IPS-15b (cell line): ENCODE measurements around the gene RPRD2.
"Not testable (repeated sequence)": the region's sequence is repeated elsewhere in the genome, so short reads cannot be mapped to it uniquely, and the experiment has no call there.

Source experiments
- H3K27me3 ChIP-seq: one replicate; pipeline ENCODE4 v1.6.1; 2013; ENCODE audit warnings: low read length; ENCODE audit not compliant: control insufficient read depth, insufficient read depth
- H3K36me3 ChIP-seq: one replicate; pipeline ENCODE4 v1.6.1; 2013; ENCODE audit warnings: low read length; ENCODE audit not compliant: control insufficient read depth, insufficient read depth
- H3K4me1 ChIP-seq: one replicate; pipeline ENCODE4 v1.6.1; 2013; ENCODE audit warnings: mild to moderate bottlenecking, low read length; ENCODE audit not compliant: control insufficient read depth, insufficient read depth
- H3K4me3 ChIP-seq: one replicate; pipeline ENCODE4 v1.5.1; 2013; ENCODE audit warnings: low read depth, low read length
- H3K9ac ChIP-seq: one replicate; pipeline ENCODE4 v1.6.1; 2013; ENCODE audit warnings: low read depth, mild to moderate bottlenecking, low read length
- H3K9me3 ChIP-seq: one replicate; pipeline ENCODE4 v1.6.1; 2013; ENCODE audit warnings: mild to moderate bottlenecking, low read length; ENCODE audit not compliant: control insufficient read depth, insufficient read depth

Gene RPRD2

DNA sequence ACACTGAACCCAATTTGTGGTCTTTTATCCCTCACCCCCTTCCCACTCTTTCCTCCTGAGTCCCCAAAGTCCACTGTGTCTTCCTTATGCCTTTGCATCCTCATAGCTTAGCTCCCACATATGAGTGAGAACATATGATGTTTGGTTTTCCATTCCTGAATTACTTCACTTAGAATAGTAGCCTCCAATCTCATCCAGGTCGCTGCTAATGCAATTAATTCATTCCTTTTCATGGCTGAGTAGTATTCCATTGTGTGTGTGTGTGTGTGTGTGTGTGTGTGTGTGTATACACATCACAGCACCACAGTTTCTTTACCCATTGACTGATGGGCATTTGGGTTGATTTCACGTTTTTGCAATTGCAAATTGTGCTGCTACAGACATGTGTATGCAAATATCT is 31.2 kb downstream of the RPRD2 start:
- H3K36me3 ChIP-seq, H3K4me3 ChIP-seq, H3K9ac ChIP-seq, H3K4me1 ChIP-seq, H3K9me3 ChIP-seq, H3K27me3 ChIP-seq: not testable (repeated sequence)

DNA sequence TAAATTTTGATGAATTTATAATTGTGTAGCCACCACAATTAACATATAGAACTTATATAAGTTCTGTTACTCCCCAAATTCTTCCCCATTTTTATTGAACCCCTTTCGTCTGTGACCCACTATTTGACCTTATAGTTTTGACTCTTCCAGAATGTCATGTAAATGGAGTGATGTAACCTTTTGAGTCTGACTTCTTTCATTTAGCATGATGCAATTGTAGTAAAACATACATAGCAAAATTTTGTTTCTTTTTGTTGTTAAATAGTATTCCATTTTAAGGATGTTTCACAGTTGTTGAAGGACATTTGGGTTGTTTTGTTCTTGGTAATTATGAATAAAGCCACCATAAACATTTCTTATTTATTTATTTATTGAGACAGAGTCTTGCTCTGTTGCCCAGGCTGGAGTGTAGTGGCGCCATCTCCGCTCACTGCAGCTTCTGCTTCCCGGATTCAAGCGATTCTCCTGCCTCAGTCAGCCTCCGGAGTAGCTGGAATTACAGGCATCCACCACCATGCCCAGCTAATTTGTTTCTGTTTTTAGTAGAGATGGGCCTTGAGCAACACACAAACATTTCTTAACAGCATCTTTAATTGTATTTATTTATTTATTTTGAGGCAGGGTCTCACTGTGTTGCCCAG is 33.6 kb downstream of the RPRD2 start:
- H3K27me3 ChIP-seq, result no peaks in the 10 kb centered on the region
- no peaks in the 10 kb centered on the region for H3K36me3 ChIP-seq
- no peak overlapping the region for H3K4me3 ChIP-seq
- no peaks in the 10 kb centered on the region for H3K4me1 ChIP-seq
- no peaks in the 10 kb centered on the region for H3K9me3 ChIP-seq
- H3K9ac ChIP-seq, result no peak overlapping the region

DNA sequence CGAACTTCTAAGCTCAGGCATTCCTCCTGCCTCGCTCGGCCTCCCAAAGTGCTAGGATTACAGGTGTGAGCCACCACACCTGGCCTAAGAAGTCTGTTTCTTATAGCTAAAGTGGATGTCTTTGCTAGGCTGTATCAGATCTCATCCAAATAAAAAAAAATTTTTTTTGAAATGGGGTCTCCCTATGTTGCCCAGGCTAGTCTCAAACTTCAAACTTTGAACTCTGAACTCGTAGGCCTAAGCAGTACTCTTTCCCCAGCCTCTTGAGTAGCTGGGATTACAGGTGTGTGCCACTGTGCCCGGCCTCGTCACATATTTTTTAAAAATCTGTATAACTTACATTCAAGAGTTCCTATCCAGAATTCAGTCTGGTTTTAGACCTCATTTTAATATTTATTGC is 40.5 kb downstream of the RPRD2 start:
- Histone ChIP-seq H3K4me1 (peaks cover 18% of the 10 kb centered on the region), H3K9me3 (no peaks in the 10 kb centered on the region), H3K36me3 (no peaks in the 10 kb centered on the region), H3K9ac (no peak overlapping the region), H3K4me3 (no peak overlapping the region), H3K27me3 (no peaks in the 10 kb centered on the region)

DNA sequence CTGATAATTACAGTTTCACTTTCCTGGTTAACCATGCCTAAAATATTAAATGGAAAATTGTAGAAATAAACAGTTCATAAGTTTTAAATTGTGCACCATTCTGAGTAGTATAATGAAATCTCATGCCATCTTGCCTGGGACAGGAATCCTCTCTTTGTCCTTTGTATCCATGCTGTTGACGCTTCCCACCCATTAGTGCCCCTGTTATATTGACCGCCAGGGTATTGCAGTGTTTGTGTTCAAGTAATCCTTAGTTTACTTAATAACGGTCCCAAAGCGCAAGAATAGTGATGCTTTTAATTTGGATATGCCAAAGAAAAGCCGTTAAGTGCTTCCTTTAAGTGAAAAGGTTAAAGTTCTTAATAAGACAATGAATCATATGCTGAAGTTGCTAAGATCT is 41.7 kb downstream of the RPRD2 start:
- Histone ChIP-seq H3K4me3 (no peak overlapping the region), H3K9ac (no peak overlapping the region), H3K36me3 (no peaks in the 10 kb centered on the region), H3K9me3 (no peaks in the 10 kb centered on the region), H3K4me1 (peaks cover 20% of the 10 kb centered on the region), H3K27me3 (no peaks in the 10 kb centered on the region)

DNA sequence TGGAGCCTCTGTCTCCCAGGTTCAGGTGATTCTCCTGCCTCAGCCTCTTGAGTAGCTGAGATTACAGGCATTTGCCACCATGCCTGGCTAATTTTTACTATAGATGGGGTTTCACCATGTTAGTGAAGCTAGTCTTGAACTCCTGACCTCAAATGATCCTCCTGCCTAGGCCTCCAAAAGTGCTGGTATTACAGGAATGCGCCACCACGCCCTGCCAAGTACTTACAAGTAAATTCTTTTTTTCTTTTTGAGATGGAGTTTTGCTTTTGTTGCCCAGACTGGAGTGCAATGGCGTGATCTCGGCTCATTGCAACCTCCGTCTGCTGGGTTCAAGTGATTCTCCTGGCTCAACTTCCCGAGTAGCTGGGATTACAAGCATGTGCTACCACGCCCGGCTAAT is 42.5 kb downstream of the RPRD2 start:
- no peaks in the 10 kb centered on the region for H3K36me3 ChIP-seq
- no peaks in the 10 kb centered on the region for H3K9me3 ChIP-seq
- no peaks in the 10 kb centered on the region for H3K27me3 ChIP-seq
- no peak overlapping the region for H3K9ac ChIP-seq
- H3K4me1 ChIP-seq, result peaks cover 20% of the 10 kb centered on the region
- H3K4me3 ChIP-seq, result no peak overlapping the region

DNA sequence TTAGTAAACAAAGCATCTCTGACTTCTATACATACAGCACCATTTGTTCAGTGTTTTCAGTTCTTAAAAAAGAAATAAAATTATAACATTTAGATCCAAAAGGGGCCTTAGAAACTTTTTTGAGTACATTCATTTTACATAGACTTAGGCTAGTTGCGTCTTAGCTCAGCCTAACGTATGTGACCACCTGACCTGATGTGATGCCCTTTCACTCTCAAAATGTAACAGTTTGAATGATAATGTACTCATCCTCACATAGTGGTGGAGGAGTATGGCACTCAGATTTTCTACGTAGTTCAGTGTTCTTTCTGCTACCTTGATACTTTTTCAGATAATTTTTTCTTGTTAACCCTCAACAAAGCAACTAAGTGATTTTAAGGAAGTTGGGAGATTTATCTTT is 43.4 kb downstream of the RPRD2 start:
- Histone ChIP-seq H3K9ac (no peak overlapping the region), H3K4me1 (peaks cover 20% of the 10 kb centered on the region), H3K9me3 (no peaks in the 10 kb centered on the region), H3K27me3 (no peaks in the 10 kb centered on the region), H3K36me3 (no peaks in the 10 kb centered on the region), H3K4me3 (no peak overlapping the region)

DNA sequence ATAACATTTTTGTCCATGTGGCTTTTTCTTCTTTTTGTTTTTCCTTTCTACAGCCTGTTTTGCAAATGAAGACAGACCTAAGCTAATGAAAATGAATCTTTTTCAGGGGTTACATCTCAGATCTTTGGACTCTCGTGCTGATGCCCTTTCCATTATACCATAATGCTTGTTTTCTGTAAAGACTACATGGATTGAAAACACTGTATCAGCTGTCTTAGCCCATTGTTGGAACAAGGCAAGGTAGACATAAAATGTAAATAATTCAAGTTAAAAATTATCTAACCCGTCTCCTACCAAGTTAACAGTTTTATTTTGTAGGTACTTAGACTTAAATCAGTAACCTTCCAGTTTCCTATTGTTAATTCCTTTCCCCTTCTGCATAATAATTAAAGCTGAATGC is 44.9 kb downstream of the RPRD2 start:
- Histone ChIP-seq H3K4me3 (no peak overlapping the region), H3K36me3 (no peaks in the 10 kb centered on the region), H3K9ac (no peak overlapping the region), H3K4me1 (peaks cover 20% of the 10 kb centered on the region), H3K27me3 (no peaks in the 10 kb centered on the region), H3K9me3 (no peaks in the 10 kb centered on the region)

DNA sequence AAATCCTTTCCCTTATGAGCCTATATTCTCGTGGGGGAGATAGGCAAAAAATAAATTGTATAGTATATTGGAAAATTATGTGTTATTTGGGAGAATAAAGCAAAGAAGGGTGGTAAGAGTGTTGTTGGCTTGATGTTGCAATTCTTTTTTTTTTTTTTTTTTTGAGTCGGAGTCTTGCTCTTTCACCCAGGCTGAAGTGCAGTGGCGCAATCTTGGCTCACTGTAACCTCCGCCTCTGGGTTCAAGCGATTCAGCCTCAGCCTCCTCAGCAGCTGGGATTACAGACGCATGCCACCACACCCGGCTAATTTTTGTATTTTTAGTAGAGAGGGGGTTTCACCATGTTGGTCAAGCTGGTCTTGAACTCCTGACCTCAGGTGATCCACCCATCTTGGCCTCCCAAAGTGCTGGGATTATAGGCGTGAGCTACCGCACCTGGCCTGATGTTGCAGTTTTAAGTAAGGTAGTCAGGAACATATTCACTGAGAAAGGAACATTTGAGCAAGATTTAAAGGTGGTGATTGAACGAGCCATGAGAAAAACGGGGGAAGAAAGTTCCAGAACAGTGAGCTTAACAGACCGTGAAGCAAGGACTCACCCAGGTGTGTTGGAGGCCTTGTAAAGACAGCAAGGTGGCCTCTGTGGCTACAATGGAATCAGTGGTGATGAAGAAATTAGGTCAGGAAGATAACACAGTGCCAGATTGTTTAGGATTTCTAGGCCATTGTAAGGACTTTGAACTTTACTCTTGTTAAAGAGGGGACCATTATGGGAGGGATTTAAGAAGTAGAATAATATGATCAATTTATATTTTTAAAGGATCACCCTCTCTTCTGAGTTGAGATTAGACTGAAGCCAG is 45.8 kb downstream of the RPRD2 start:
- H3K27me3 ChIP-seq, result no peaks in the 10 kb centered on the region
- H3K9me3 ChIP-seq, result no peaks in the 10 kb centered on the region
- H3K4me1 ChIP-seq, result peaks cover 20% of the 10 kb centered on the region
- no peak overlapping the region for H3K9ac ChIP-seq
- H3K36me3 ChIP-seq, result no peaks in the 10 kb centered on the region
- no peak overlapping the region for H3K4me3 ChIP-seq

DNA sequence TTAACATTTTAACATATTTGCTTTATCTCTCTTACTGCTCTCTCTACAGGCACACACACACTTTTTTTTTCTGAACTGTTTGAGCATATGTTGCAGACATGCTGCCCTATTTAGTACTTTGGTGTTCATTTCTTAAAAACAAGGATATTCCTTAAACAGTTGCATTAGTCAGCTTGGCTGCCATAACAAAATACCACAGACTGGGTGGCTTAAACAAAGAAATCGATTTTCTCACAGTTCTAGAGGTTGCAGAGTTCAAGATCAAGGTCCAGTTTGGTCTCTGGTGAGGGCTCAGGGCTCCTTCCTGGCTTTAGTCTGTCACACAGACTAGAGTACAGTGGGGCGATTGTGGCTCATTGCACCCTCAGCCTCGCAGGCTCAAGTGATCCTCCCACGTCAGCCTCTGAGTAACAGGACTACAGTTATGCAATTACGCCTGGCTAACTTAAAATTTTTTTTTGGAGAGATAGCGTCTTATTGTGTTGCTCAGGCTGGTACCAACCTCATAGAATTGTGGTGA is 46.7 kb downstream of the RPRD2 start:
- Histone ChIP-seq H3K4me3 (no peak overlapping the region), H3K9me3 (no peaks in the 10 kb centered on the region), H3K36me3 (no peaks in the 10 kb centered on the region), H3K4me1 (peaks cover 20% of the 10 kb centered on the region), H3K9ac (no peak overlapping the region), H3K27me3 (no peaks in the 10 kb centered on the region)

DNA sequence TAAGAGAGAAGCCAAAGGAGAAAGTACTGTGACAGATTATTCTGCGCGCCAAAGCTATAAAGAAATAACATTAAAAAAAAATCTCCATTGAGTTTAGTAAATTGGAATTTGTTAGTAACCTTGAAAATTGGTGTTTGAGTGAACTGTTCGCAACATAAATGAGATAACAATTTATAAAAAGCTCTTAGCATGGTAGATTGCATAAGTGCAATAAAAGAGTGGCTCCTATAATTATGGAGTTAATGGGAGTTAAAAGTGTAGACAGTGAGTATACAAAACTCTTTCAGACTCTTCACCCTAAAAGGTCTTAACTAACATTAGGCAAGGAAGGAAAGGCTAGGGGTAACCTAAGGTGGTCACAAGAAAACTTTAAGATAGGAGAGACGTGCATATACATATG is 50.6 kb downstream of the RPRD2 start:
- H3K27me3 ChIP-seq, result no peaks in the 10 kb centered on the region
- peaks cover 2% of the 10 kb centered on the region for H3K4me1 ChIP-seq
- no peaks in the 10 kb centered on the region for H3K36me3 ChIP-seq
- no peaks in the 10 kb centered on the region for H3K9me3 ChIP-seq
- no peak overlapping the region for H3K4me3 ChIP-seq
- H3K9ac ChIP-seq, result no peak overlapping the region

DNA sequence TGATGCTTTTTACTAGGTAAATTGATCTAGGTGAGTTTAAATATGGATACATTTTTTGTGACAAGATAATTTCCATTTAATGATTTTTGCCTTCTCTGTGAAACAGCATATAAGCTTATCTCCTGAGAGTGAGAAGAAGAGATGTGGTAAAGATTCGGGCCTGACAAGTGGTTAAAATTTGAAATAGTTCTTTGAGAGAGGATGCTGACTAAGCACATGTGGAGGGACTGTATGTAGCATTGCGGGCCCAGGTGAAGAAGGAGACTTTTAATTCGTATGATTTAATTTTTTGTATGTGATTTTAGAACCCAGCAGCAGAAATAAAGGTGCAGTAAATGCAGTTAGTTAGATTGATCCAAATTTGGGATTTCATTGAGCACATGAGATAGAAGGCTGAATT is 51.9 kb downstream of the RPRD2 start:
- no peak overlapping the region for H3K9ac ChIP-seq
- H3K27me3 ChIP-seq, result no peaks in the 10 kb centered on the region
- H3K4me3 ChIP-seq, result no peak overlapping the region
- no peaks in the 10 kb centered on the region for H3K36me3 ChIP-seq
- H3K9me3 ChIP-seq, result no peaks in the 10 kb centered on the region
- H3K4me1 ChIP-seq, result no peaks in the 10 kb centered on the region
